Stimulated activated effector memory CD8-positive, alpha-beta T cell treated with anti-CD3 and anti-CD28 coated beads, Interleukin-12 subunit alpha, Interleukin-12 subunit beta, amount 100 ng/mL, for 72 hours (primary cell): ENCODE measurements around the gene ZNF414.
"Not testable (repeated sequence)": the region's sequence is repeated elsewhere in the genome, so short reads cannot be mapped to it uniquely, and the experiment has no call there.

Experiments used
- ATAC-seq: fragments of 150-1000 bp; cut with Tn5 transposase; 2 replicates; pipeline ENCODE4 v1.10.0; 2021
- DNase-seq, 2 donors: peaks; one replicate each; pipeline ENCODE4 v3.0.0; 2021 to 2022; ENCODE audit warnings: low spot score in 2 of 2
- H3K27ac Mint-ChIP-seq: one replicate; pipeline ENCODE4 v1.8.0; 2022; ENCODE audit warnings: mild to moderate bottlenecking, mixed read lengths
- H3K36me3 Mint-ChIP-seq: one replicate; pipeline ENCODE4 v1.8.0; 2022; ENCODE audit warnings: mild to moderate bottlenecking, mixed read lengths
- H3K4me1 Mint-ChIP-seq: one replicate; pipeline ENCODE4 v1.8.0; 2022; ENCODE audit warnings: mixed read lengths
- H3K4me3 Mint-ChIP-seq: one replicate; pipeline ENCODE4 v1.8.0; 2022; ENCODE audit warnings: mild to moderate bottlenecking, mixed read lengths
- H3K9me3 Mint-ChIP-seq: one replicate; pipeline ENCODE4 v1.8.0; 2022; ENCODE audit warnings: mixed read lengths

ZNF414 gene

DNA sequence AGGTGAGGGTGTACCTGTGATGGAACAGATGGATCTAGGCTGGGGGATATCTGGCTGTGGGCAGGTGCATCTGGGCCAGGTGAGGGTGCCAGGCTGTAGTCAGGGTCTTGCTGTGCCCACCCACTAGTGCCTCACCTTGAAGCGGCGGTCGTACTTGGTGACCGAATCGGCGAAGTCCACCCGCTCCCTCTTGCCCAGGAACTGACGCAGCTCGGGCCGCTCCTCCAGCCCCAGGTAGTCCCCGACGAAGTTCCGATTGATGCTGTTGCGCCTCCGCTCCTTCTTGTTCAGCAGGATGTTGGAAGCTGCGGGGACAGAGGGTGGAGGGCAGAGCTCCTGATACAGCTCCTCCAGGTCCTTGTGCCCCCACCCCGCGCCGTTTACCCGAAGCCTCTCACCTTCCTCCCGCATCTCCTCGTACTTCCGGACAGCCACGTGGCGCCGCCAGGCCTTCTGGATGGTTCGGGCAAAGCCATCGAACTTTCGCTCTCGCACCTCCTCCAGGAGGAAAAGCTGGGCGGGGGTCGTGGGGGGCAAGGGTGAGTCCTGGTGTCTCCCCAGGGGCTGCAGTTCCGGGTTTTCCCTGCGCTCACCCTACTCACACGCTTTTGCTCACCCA lies 16.2 kb upstream of the ZNF414 start:
- ATAC-seq, result no peak
- DNase-seq, result no peak
- Mint-ChIP-seq H3K36me3 (no peaks in the 10 kb centered on the region), H3K4me1 (peaks cover 10% of the 10 kb centered on the region), H3K9me3 (no peaks in the 10 kb centered on the region), H3K27ac (peak overlapping the region; percentile 32), H3K4me3 (no peak overlapping the region)

DNA sequence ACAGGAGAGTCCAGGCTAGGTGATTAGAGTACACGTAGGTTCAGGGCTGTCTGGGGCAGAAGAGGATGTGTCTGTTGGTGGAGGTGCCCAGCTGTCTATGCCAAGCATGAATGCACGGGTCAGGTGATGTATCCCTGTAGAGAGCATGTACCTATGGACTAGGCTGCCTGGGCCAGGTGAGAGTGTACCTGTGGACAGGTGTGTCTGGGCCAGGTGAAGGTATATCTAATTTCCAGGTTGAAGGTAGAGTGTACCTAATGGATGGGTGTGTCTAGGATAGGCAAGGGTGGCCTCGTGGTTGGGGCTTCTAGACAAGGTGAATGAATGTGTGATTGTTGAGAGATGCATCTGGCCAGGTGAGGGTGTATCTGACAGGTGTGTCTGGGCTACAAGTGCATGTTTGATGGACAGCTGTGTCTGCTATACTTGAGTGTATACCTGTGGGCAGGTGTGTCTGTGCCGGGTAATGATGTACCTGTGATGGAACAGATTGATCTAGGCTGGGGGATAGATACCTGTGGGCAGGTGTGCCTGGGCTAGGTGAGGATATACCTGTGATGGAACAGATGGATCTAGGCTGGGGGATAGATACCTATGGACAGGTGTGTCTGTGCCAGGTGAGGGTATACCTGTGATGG lies 15.5 kb upstream of the ZNF414 start:
- H3K4me1 Mint-ChIP-seq, result peaks cover 10% of the 10 kb centered on the region
- ATAC-seq (no peak), DNase-seq (no peak)
- peak overlapping the region; percentile 32 for H3K27ac Mint-ChIP-seq
- H3K36me3 Mint-ChIP-seq, result no peaks in the 10 kb centered on the region
- H3K9me3 Mint-ChIP-seq, result no peaks in the 10 kb centered on the region
- no peak overlapping the region for H3K4me3 Mint-ChIP-seq

DNA sequence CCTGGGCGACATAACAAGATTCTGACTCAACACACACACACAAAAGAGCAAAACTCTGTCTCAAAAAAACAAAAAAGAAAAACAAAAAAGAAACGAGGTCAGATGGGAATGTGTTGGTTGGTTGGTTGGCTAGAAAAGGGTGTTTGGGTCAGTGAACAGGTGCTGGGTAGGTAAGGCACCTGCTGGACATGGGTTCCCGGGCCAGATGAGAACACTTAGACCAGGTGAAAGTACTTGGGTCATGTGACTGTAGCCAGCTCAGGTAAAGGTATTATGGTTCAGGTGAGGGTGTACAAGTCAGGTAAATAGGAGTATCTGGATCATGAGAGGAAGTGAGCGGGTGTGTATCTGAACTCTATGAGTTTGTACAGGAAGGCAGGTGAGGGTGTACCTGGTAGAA lies 14.5 kb upstream of the ZNF414 start:
- Mint-ChIP-seq H3K4me1 (peaks cover 10% of the 10 kb centered on the region), H3K9me3 (no peaks in the 10 kb centered on the region)
- ATAC-seq, result no peak

DNA sequence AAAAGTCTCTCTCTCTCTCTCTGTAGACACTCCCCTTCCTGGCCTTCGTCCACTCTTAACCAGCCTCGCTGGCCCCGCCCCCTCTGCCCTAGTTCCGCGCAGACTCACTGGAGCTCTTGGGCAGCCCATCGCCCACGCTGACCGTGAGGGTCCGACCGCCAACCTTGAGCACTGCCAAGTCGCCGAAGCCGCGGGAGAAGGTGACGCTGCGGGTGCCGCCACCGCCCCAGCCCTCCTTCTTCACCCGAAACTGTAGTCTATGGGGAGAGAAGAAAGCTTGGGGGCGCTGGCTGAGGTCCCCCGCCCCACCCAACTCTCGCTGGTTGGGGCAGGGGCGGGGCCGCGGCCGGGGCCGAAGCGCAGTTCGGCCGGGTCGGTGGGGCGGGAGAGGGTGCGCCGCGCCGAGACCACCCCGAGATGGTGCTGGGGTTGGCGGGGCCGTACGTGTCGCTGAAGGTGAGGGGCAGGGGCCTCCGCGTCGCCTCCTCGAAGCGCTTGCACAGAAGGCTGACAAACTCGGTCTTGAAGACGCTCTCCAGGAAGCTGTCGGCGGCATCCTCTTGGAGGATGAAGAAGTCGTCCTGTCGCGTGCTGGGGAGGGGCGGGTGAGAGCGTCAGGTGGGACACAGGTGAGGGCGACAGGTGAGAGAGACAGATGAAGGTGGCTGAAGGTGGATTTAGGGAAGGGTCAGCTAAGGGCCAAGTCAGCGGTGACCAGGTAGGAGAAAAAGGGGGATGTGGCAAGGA lies 12.6 kb upstream of the ZNF414 start:
- no peak overlapping the region for H3K4me3 Mint-ChIP-seq
- peaks cover 10% of the 10 kb centered on the region for H3K4me1 Mint-ChIP-seq
- DNase-seq, result no peak
- H3K9me3 Mint-ChIP-seq, result no peaks in the 10 kb centered on the region
- no peaks in the 10 kb centered on the region for H3K36me3 Mint-ChIP-seq
- H3K27ac Mint-ChIP-seq, result peak overlapping the region; percentile 32
- ATAC-seq, result no peak

More for the DNA sequence above, 14.5 kb upstream of the ZNF414 start:
- Mint-ChIP-seq H3K36me3 (no peaks in the 10 kb centered on the region), H3K4me3 (no peak overlapping the region), H3K27ac (peak overlapping the region; percentile 32)
- no peak for DNase-seq

DNA sequence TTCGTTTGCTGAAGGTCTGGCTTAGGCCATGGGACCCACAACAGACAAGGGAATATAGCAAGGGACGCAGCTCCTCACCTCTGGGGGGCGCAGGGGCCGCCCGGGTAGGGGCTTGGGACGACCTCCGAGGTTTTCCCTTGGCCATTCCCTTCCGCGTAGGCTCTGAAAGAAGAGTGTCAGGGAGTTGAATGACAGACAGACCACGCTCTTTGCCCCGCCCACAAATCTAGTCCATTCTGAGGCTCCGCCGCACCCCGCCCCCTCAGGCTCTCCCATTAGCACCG lies 11.4 kb upstream of the ZNF414 start:
- ATAC-seq (no peak), DNase-seq (no peak)
- no peaks in the 10 kb centered on the region for H3K36me3 Mint-ChIP-seq
- peaks cover 10% of the 10 kb centered on the region for H3K4me1 Mint-ChIP-seq
- H3K4me3 Mint-ChIP-seq, result no peak overlapping the region
- H3K27ac Mint-ChIP-seq, result no peak overlapping the region
- H3K9me3 Mint-ChIP-seq, result no peaks in the 10 kb centered on the region

DNA sequence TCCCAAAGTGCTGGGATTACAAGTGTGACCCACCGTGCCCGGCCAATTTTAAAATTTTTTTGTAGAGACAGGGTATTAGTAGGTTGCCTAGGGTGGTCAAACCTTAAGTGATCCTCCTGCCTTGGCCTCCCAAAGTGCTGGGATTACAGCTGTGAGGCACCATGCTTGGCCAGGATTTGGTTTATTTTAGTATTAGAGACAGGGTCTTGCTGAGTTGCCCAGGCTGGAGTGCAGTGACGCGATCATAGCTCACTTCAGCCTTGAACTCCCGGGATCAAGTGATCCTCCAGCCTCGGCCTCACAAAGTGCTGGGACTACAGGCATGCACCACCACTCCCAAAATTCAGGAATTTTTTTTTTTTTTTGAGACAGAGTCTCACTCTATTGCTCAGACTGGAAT lies 5.4 kb upstream of the ZNF414 start:
- Mint-ChIP-seq H3K4me3 (no peak overlapping the region), H3K27ac (peak overlapping the region; percentile 95)

DNA sequence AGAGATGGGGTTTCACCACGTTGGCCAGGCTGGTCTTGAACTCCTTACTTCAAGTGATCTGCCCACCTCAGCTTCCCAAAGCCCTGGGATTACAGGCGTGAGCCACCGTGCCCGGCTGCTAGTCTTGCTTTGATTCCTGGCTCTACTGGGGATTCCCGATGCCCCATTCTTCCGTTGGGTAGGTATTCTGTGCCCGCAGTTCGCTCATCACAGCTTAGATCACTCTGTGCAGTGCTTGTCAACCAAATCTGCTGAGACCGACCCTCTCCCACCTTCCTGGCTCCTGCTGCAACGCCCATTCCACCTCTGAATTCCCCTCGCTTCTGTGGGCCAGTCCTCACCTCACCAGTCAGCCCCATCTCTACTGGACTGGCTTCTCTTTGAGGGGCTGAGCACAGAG lies 4.6 kb upstream of the ZNF414 start:
- DNase-seq (no peak), ATAC-seq (no peak)
- Mint-ChIP-seq H3K4me1 (peaks cover 42% of the 10 kb centered on the region), H3K27ac (peak overlapping the region; percentile 95), H3K9me3 (no peaks in the 10 kb centered on the region), H3K36me3 (peaks cover 21% of the 10 kb centered on the region), H3K4me3 (peak overlapping the region; percentile 65)

More for the DNA sequence above, 5.4 kb upstream of the ZNF414 start:
- Mint-ChIP-seq H3K4me1 (peaks cover 36% of the 10 kb centered on the region), H3K36me3 (peaks cover 12% of the 10 kb centered on the region), H3K9me3 (no peaks in the 10 kb centered on the region)
- no peak for ATAC-seq
- DNase-seq, result no peak

DNA sequence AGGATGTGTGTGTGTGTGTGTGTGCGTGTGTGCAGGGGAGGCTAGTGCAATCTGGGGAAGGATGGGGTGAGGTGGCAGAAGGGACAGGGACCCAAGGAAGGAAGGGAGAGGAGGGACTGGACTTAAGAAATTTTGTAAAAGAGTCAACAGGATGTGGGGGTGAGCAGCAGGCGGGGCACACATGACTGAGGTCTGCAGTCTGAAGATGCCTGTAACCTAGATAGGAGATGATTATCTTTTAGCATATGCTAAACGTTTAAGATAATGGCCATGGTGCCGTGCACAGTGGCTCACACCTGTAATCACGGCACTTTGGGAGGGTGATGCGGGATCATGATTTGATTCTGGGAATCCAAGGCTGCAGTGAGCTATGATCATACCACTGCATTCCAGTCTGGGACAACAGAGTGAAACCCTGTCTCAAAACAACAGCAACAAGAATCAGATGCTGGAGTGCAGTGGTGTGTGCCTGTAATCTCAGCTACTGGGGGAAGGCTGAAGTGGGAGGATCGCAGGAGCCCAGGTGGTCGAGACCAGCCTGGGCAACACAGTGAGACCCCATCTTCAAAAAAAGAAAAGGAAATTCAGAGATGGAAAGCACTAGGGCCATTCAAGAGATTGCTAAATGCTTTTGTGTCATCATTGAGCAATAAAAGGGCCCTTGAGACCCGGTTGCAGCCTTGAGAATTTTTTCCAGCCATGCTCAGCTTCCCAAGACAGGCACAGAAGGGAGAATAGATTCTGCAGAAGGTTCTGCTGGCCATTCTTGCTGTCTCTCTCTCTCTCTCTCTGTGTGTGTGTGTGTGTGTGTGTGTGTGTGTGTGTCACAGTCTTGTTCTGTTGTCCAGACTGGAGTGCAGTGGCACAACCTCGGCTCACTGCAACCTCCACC lies 3.8 kb upstream of the ZNF414 start:
- H3K4me1 Mint-ChIP-seq, result peaks cover 47% of the 10 kb centered on the region
- H3K36me3 Mint-ChIP-seq, result peaks cover 26% of the 10 kb centered on the region
- DNase-seq (no peak), ATAC-seq (peak; percentile 14)
- H3K27ac Mint-ChIP-seq, result peak overlapping the region; percentile 95
- no peaks in the 10 kb centered on the region for H3K9me3 Mint-ChIP-seq
- peak overlapping the region; percentile 65 for H3K4me3 Mint-ChIP-seq

DNA sequence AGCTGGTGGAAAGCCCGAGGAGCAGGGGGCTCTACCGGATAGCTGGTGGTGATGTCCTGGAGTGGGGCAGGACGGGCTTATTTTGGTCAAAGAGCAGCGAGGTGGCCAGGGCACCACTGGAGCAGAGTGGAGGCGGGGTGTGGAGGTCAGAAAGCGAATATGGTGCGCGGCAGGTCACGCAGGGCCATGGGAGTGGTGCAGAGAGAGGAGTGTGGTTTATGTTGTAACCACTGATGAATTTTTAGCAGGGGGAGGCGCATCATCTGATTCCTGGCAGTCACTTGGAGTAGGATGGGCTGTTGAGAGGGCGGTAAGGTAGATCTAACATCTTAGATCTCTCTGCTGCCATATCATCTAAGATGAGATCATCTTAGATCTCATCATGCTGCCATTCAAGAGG lies 1.4 kb upstream of the ZNF414 start:
- ATAC-seq (peak; percentile 59), DNase-seq (peak in 1 of 2 donors; percentile 69)
- peak overlapping the region; percentile 89 for H3K4me3 Mint-ChIP-seq
- no peaks in the 10 kb centered on the region for H3K9me3 Mint-ChIP-seq
- H3K4me1 Mint-ChIP-seq, result peaks cover 55% of the 10 kb centered on the region
- peaks cover 26% of the 10 kb centered on the region for H3K36me3 Mint-ChIP-seq
- peak overlapping the region; percentile 99 for H3K27ac Mint-ChIP-seq

DNA sequence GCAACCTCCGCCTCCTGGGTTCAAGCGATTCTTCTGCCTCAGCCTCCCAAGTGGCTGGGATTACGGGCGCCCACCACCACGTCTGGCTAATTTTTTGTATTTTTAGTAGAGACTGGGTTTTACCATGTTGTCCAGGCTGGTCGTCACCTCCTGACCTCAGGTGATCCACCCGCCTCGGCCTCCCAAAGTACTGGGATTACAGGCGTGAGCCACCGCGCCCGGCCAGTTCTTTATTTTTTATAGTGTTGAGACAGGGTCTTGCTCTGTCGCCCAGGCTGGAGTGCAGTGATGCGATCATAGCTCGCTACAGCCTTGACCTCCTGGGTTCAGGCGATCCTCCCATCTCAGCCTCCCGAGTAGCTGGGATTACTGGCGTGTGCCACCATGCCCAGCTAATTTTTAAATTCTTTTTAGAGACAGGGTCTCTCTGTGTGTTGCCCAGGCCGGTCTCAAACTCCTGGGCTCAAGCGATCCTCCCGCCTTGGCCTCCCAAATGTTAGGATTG lies 590 bp upstream of the ZNF414 start:
- peak overlapping the region; percentile 89 for H3K4me3 Mint-ChIP-seq
- ATAC-seq, DNase-seq, H3K9me3 Mint-ChIP-seq: not testable (repeated sequence)
- peak overlapping the region; percentile 99 for H3K27ac Mint-ChIP-seq
- peaks cover 33% of the 10 kb centered on the region for H3K36me3 Mint-ChIP-seq
- H3K4me1 Mint-ChIP-seq, result peaks cover 55% of the 10 kb centered on the region

DNA sequence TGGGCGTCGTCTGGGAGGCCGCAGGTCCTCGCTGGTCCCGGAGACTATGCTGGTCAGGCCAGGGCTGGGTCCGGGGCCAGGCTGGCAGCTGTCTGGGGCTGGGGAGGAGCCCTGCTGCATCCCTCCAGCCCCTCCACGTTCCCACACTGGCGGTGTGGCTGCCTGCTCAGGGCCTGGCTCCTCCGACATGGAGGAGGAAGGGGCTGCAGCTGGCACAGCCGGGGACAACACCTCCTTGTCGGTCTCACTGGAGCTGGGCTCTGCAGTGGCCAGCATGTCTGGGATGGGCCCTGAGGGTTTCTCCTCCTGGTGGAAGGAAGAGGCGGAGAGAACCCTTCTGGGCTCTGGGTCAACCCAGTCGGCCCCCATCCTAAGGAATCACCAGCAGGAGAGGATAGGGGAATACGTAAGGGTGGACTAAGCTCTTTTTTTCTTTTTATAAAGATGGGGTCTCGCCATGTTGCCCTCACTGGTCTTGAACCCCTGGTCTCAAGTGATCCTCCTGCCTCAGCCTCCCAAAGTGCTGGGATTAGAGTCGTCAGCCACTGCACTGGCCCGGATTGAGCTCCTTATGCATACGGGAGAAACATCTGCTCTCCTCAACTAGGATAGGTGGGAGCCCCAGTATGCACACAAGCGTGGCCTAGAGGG lies 806 bp downstream of the ZNF414 start:
- Mint-ChIP-seq H3K4me1 (peaks cover 47% of the 10 kb centered on the region), H3K27ac (peak overlapping the region; percentile 99), H3K36me3 (peaks cover 37% of the 10 kb centered on the region), H3K9me3 (no peaks in the 10 kb centered on the region), H3K4me3 (peak overlapping the region; percentile 89)
- no peak for DNase-seq
- no peak for ATAC-seq

DNA sequence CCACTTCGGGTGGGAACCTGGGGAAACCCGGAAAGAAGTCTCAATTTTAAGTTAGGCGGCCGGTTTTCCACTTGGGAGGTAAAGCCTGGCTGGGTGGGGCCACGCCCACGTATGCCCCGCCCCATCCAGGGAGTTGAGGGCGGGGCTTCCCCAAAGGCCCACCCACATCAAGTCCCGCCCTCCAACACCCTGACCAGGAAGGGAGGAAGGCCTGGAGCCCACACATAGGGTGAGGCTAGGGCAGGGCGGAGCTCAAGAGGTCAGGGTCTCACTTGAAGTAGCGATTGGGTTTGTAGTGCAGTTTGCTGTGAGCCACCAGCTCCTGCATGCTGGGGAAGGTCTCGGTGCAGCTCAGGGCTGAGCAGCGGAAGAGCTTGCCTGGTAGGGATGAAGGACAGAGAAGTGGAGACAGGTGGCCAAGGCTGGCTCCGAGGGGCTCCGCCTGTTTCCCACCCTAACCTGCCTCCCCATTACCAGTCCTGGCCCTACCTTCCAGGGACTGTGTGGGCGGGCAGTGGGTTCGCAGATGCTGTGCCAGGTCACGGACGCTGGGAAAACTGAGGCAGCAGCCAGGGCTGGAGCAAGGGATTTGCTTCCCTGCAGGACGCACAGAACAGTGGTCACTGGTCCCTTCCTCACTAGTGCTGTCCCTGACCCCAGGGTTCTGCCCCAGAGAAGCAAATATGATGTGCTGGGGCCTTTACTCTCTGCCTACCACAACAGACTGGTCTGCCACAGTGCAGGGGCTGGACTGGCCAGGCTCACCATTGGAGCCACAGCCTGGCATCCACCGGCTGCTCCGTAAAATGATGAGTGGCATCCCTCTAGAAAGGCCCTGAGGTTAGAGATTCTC lies 1.6 kb downstream of the ZNF414 start:
- peak overlapping the region; percentile 20 for H3K27ac Mint-ChIP-seq
- H3K4me3 Mint-ChIP-seq, result peak overlapping the region; percentile 44
- H3K4me1 Mint-ChIP-seq, result peaks cover 39% of the 10 kb centered on the region
- H3K36me3 Mint-ChIP-seq, result peaks cover 37% of the 10 kb centered on the region
- DNase-seq (peak in 1 of 2 donors; percentile 64), ATAC-seq (no peak)
- H3K9me3 Mint-ChIP-seq, result no peaks in the 10 kb centered on the region

DNA sequence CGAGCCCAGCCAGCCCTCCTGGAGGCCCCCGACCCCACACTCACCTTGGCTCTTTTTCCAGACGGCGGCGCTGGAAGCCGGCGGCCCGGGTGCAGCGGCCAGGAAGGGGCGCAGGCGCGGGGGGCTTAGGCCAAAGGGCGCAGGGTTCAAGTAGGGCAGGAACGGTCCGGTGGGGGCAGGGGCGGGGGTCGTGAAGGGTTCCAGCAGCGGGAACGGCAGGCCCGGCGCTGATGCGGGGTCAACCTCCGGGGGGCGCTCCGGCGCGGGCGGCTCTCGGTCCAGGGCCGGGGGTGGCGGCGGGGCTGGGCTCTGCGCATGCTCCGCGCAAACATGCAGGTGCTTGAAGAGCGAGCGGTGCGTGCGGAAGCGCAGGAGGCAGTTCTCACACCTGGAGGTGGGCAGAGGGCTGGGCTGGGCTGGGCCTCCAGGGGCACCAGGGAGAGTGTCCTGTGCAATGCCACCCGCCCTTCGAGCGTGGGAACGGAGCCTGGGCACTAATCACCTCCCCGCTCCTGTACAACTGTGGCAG lies 2.3 kb downstream of the ZNF414 start:
- ATAC-seq (no peak), DNase-seq (no peak)
- Mint-ChIP-seq H3K4me1 (peaks cover 36% of the 10 kb centered on the region), H3K4me3 (peak overlapping the region; percentile 44), H3K36me3 (peaks cover 37% of the 10 kb centered on the region), H3K27ac (no peak overlapping the region), H3K9me3 (no peaks in the 10 kb centered on the region)
